Measurements from ENCODE around the gene PCGF1.

DNA sequence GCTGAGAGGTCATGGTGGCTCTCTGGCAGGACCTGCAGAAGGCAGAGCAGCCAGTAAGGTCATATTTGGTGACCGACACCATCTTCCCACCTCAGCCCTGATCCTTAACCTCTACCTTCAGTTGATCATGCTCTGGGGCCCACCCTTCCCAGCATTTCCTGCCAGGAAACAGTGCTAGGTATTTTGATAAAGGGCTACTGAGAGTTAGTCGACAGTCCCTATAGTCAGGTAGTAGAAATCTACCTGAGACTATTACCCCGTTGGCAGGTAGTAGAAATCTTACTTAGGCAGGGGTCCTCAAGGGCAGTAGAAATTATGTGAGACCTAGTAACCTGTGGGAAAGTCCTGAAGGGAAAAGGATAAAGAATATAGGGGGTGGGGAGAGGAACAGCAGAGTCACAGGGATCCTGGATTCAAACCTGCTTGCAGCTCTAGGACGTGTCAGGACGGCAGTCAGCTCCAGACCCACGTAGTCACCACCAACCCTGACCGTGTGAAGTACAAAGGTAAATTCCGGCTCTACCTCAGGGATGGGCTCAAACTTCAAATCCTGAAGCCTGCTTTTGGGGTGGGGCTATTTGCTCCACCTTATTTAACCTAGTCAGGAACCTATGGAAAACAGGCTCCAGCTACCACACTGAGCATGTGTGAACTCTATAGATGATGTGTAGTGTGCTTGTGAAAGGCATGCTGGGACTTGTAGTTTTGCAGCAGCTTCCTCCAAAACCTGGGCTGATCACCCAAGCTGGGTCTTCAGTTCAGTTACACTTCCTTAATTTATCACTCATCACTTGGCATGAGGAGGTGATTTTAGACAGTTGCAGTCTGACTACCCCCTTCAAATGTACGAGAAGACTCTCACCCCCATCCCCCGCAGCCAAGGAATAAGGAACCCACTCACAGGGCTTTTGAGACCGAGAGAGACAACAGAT lies 18.5 kb upstream of the PCGF1 start, which contains the start of gene DQX1:
- TF ChIP-seq, protein P1, sequence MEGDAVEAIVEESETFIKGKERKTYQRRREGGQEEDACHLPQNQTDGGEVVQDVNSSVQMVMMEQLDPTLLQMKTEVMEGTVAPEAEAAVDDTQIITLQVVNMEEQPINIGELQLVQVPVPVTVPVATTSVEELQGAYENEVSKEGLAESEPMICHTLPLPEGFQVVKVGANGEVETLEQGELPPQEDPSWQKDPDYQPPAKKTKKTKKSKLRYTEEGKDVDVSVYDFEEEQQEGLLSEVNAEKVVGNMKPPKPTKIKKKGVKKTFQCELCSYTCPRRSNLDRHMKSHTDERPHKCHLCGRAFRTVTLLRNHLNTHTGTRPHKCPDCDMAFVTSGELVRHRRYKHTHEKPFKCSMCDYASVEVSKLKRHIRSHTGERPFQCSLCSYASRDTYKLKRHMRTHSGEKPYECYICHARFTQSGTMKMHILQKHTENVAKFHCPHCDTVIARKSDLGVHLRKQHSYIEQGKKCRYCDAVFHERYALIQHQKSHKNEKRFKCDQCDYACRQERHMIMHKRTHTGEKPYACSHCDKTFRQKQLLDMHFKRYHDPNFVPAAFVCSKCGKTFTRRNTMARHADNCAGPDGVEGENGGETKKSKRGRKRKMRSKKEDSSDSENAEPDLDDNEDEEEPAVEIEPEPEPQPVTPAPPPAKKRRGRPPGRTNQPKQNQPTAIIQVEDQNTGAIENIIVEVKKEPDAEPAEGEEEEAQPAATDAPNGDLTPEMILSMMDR (IDR thresholded peaks at IDR 0.05; ENCODE audit: low read depth, low read length, poor library complexity, severe bottlenecking), result no peak
- TF ChIP-seq EZH2phosphoT487 (IDR thresholded peaks at IDR 0.05; ENCODE audit: borderline replicate concordance, low read length), result no peak
